A549 (cell line): ENCODE data around the gene HAVCR2. TPM values are rescaled to one million over a fixed set of nuclear protein-coding genes. Genes with fewer than 3 reads are reported as not detected.

Source experiments
- ATAC-seq, 2 experiments: fragments of 200-7000 bp in 1 of 2; fragments of >200 bp in 1 of 2; cut with Nextera tagmentation in 1 of 2; cut with Tn5 transposase in 1 of 2; 3 replicates each; pipeline versions ENCODE4 v1.8.0 to v1.9.1; 2018 to 2020; ENCODE audit warnings: mild to moderate bottlenecking in 1 of 2, moderate library complexity in 1 of 2
- CTCF ChIA-PET: fragments of 300-600 bp; sonication (Branson Sonifier 250); formaldehyde crosslinking; extraction: SDS; loops from one replicate; lab custom pipeline; 2021; ENCODE audit warnings: antibody characterized with exemption, inconsistent platforms; lab: Yijun Ruan, JAX
- POLR2A ChIA-PET: fragments of 350-600 bp; formaldehyde crosslinking; extraction: SDS; loops from one replicate; lab custom pipeline; 2021; ENCODE audit warnings: antibody characterized with exemption, inconsistent platforms; lab: Yijun Ruan, JAX
- DNase-seq, 2 experiments: peaks; one replicate each; pipeline versions ENCODE4 v3.0.0 to v3.0.0-alpha.2; 2011 to 2016; ENCODE audit warnings: low read depth in 1 of 2, low spot score in 1 of 2
- FAIRE-seq: peaks from 2 replicates; lab custom pipeline; 2011; peaks lifted over from hg19 to GRCh38; lab: Jason Lieb, UNC
- H3K27ac ChIP-seq, 2 experiments: fragments of >200 bp; sonication (Bioruptor Twin); formaldehyde crosslinking; 3 replicates each; pipeline ENCODE4 v1.5.1; 2016 to 2017
- H3K4me1 ChIP-seq: fragments of >200 bp; sonication (Bioruptor Twin); formaldehyde crosslinking; 3 replicates; pipeline ENCODE4 v1.6.1; 2016
- H3K4me2 ChIP-seq: fragments of >200 bp; sonication (Bioruptor Twin); formaldehyde crosslinking; 3 replicates; pipeline ENCODE4 v1.6.1; 2016
- H3K4me3 ChIP-seq: fragments of >200 bp; sonication (Bioruptor Twin); formaldehyde crosslinking; 3 replicates; pipeline ENCODE4 v1.5.1; 2016
- H3K9me3 ChIP-seq: fragments of >200 bp; sonication (Bioruptor Twin); formaldehyde crosslinking; 3 replicates; pipeline ENCODE4 v1.6.1; 2016
- BHLHE40 ChIP-seq: IDR thresholded peaks from 2 replicates; pipeline ENCODE4 v1.6.1; 2012; ENCODE audit warnings: low read depth, low read length, inconsistent platforms
- CBX8 ChIP-seq: fragments of 200-600 bp; sonication (generic); IDR thresholded peaks from 2 replicates; pipeline ENCODE4 v1.6.1; 2016
- E2F6 ChIP-seq: IDR thresholded peaks from 2 replicates; pipeline ENCODE4 v1.6.1; 2012; ENCODE audit warnings: low read depth, borderline replicate concordance
- EHF ChIP-seq: fragments of 250-450 bp; sonication (Bioruptor Pico); IDR thresholded peaks from 2 replicates; pipeline ENCODE4 v1.5.0; 2020; ENCODE audit warnings: mild to moderate bottlenecking
- EHMT2 ChIP-seq: fragments of 200-600 bp; sonication (generic); IDR thresholded peaks from 2 replicates; pipeline ENCODE4 v1.6.1; 2016; ENCODE audit warnings: antibody characterized with exemption, low read depth, mild to moderate bottlenecking, moderate library complexity
- EP300 ChIP-seq, 2 experiments: fragments of >200 bp; sonication (Bioruptor Twin); formaldehyde crosslinking; IDR thresholded peaks; 2 replicates in 1 of 2; 3 replicates in 1 of 2; pipeline ENCODE4 v1.6.1; 2016 to 2017
- FOSB ChIP-seq: fragments of 250-450 bp; sonication (Bioruptor Pico); IDR thresholded peaks from 2 replicates; pipeline ENCODE4 v1.5.0; 2020; ENCODE audit warnings: mild to moderate bottlenecking, moderate library complexity
- FOXS1 ChIP-seq: fragments of 250-450 bp; sonication (Bioruptor Pico); IDR thresholded peaks from 2 replicates; pipeline ENCODE4 v1.5.0; 2020; ENCODE audit warnings: mild to moderate bottlenecking, moderate library complexity
- GATA3 ChIP-seq: IDR thresholded peaks from 2 replicates; pipeline ENCODE4 v1.6.1; 2012; ENCODE audit warnings: borderline replicate concordance
- HEYL ChIP-seq: fragments of 250-450 bp; sonication (Bioruptor Pico); IDR thresholded peaks from 2 replicates; pipeline ENCODE4 v1.8.0; 2021; ENCODE audit warnings: mild to moderate bottlenecking, moderate library complexity
- JUN ChIP-seq, 2 experiments: fragments of >200 bp; sonication (Bioruptor Twin); formaldehyde crosslinking; IDR thresholded peaks; 2 replicates in 1 of 2; 3 replicates in 1 of 2; pipeline ENCODE4 v1.6.1; 2016 to 2017
- JUNB ChIP-seq: fragments of >200 bp; sonication (Bioruptor Twin); formaldehyde crosslinking; IDR thresholded peaks from 2 replicates; pipeline ENCODE4 v1.6.1; 2016
- KDM1A ChIP-seq: fragments of 200-600 bp; sonication (generic); IDR thresholded peaks from 2 replicates; pipeline ENCODE4 v1.6.1; 2016; ENCODE audit warnings: low read depth, mild to moderate bottlenecking
- MAZ ChIP-seq: fragments of 150-350 bp; IDR thresholded peaks from 2 replicates; pipeline ENCODE4 v1.6.1; 2014; ENCODE audit warnings: antibody characterized with exemption, low read depth, low read length, borderline replicate concordance
- NFE2L2 ChIP-seq: fragments of 150-350 bp; conservative IDR thresholded peaks from 2 replicates; pipeline ENCODE4 v1.6.1; 2014; ENCODE audit warnings: low read length
- NPAS2 ChIP-seq: fragments of 250-450 bp; sonication (Bioruptor Pico); IDR thresholded peaks from 2 replicates; pipeline ENCODE4 v1.8.0; 2022; ENCODE audit warnings: mild to moderate bottlenecking, moderate library complexity, borderline replicate concordance
- PHF8 ChIP-seq: fragments of 200-600 bp; sonication (generic); IDR thresholded peaks from 2 replicates; pipeline ENCODE4 v1.6.1; 2016; ENCODE audit warnings: low read depth, mild to moderate bottlenecking, antibody characterized with exemption, moderate library complexity, borderline replicate concordance
- POLR2A ChIP-seq: IDR thresholded peaks from 2 replicates; pipeline ENCODE4 v1.6.1; 2012; ENCODE audit warnings: mild to moderate bottlenecking, low read length
- POLR2AphosphoS2 ChIP-seq: conservative IDR thresholded peaks from 2 replicates; pipeline ENCODE4 v1.6.1; 2012; ENCODE audit warnings: low read length, improper control_type of control experiment, inconsistent platforms
- RAD21 ChIP-seq, 2 experiments: fragments of >200 bp in 1 of 2; sonication (Bioruptor Twin) in 1 of 2; formaldehyde crosslinking in 1 of 2; IDR thresholded peaks in 1 of 2; conservative IDR thresholded peaks in 1 of 2; 2 replicates in 1 of 2; 3 replicates in 1 of 2; pipeline ENCODE4 v1.6.1; 2012 to 2018; ENCODE audit warnings: inconsistent platforms in 1 of 2
- RARB ChIP-seq: fragments of 250-450 bp; sonication (Bioruptor Pico); IDR thresholded peaks from 2 replicates; pipeline ENCODE4 v1.8.0; 2021; ENCODE audit warnings: mild to moderate bottlenecking, moderate library complexity
- REST ChIP-seq: fragments of 200-600 bp; sonication (generic); IDR thresholded peaks from 2 replicates; pipeline ENCODE4 v1.6.1; 2016; ENCODE audit warnings: antibody characterized with exemption, mild to moderate bottlenecking, moderate library complexity
- RFX5 ChIP-seq: fragments of 450-650 bp; IDR thresholded peaks from 2 replicates; pipeline ENCODE4 v1.7.1; 2014; ENCODE audit warnings: antibody characterized with exemption, mild to moderate bottlenecking, moderate library complexity
- SMC3 ChIP-seq: fragments of >200 bp; sonication (Bioruptor Twin); formaldehyde crosslinking; IDR thresholded peaks from 3 replicates; pipeline ENCODE4 v1.6.1; 2018; ENCODE audit warnings: inconsistent platforms
- TFCP2L1 ChIP-seq: fragments of 250-450 bp; sonication (Bioruptor Pico); IDR thresholded peaks from 2 replicates; pipeline ENCODE4 v1.5.0; 2021; ENCODE audit warnings: mild to moderate bottlenecking
- TP53 ChIP-seq: fragments of 250-450 bp; sonication (Bioruptor Pico); IDR thresholded peaks from 2 replicates; pipeline ENCODE4 v1.5.0; 2021; ENCODE audit warnings: mild to moderate bottlenecking, moderate library complexity
- ZFP36 ChIP-seq: fragments of 450-650 bp; IDR thresholded peaks from 2 replicates; pipeline ENCODE4 v1.6.1; 2014; ENCODE audit warnings: borderline replicate concordance; ENCODE audit not compliant: partially characterized antibody
- ZNF302 ChIP-seq: fragments of 250-450 bp; sonication (Bioruptor Pico); IDR thresholded peaks from 2 replicates; pipeline ENCODE4 v1.9.0; 2021; ENCODE audit warnings: inconsistent platforms, mild to moderate bottlenecking, moderate library complexity
- WGBS: methylation state at CpG from one replicate; pipeline ENCODE4 v1.1.6; 2017; ENCODE audit errors: missing lambda C conversion rate; 5-methylcytosine and 5-hydroxymethylcytosine counted together
- polyA plus RNA-seq, 4 experiments: library from polyadenylated mRNA; depleted of rRNA in 3 of 4; stranded (reverse); fragments of >200 nt; fragmentation: RNase III in 1 of 4; extraction: RNeasy Plus Mini Kit Qiagen cat#74134 plus additional on column Dnase treatment in 1 of 4; gene quantifications; 2 replicates in 3 of 4; 3 replicates in 1 of 4; pipeline ENCODE4 v1.2.3, GENCODE V29; 2011 to 2017

Gene HAVCR2
- polyA plus RNA-seq, 2 of the 4 experiments (the other 2 are of a cell fraction): 0.13 to 0.17 TPM

- H3K9me3 ChIP-seq: no peaks in the 10 kb centered on the region
- no peak overlapping the region for H3K4me3 ChIP-seq
- no peaks in the 10 kb centered on the region for H3K4me1 ChIP-seq
- ChIA-PET CTCF (no interaction called here), POLR2A (no interaction called here)
- H3K4me2 ChIP-seq: no peak overlapping the region
- ATAC-seq: no peak
- DNase-seq: no peak
- FAIRE-seq: no peak
- no peak overlapping the region for H3K27ac ChIP-seq
- TF ChIP-seq RFX5: no peak
- no peak for TF ChIP-seq HEYL (CRISPR knock-in tag)
- TF ChIP-seq TFCP2L1: no peak
- no peak for TF ChIP-seq EP300 (IDR thresholded peaks at IDR 0.05)
- no peak for TF ChIP-seq PHF8
- TF ChIP-seq POLR2A: no peak
- no peak for TF ChIP-seq ZNF302
- no peak for TF ChIP-seq TP53
- no peak for TF ChIP-seq FOSB (CRISPR knock-in tag)
- no peak for TF ChIP-seq EHMT2
- no peak for TF ChIP-seq GATA3
- no peak for TF ChIP-seq JUN (IDR thresholded peaks at IDR 0.05)
- no peak for TF ChIP-seq BHLHE40
- 65% methylated on average over 3 of the region's 3 CpGs for WGBS
These were observed 46.5 kb upstream of the HAVCR2 start for GRCh38 chr5:157155297-157155696.

GRCh38 chr5:157150995-157151394 lies 42.2 kb upstream of the HAVCR2 start:
- Histone ChIP-seq H3K4me2 (no peak overlapping the region), H3K4me3 (no peak overlapping the region), H3K4me1 (no peaks in the 10 kb centered on the region), H3K9me3 (no peaks in the 10 kb centered on the region), H3K27ac (no peak overlapping the region)
- TF ChIP-seq CBX8 (no peak), NPAS2 (CRISPR knock-in tag) (no peak), BHLHE40 (no peak), REST (no peak), E2F6 (no peak), RAD21 (conservative IDR thresholded peaks at IDR 0.05 in 1 of 2, IDR thresholded peaks at IDR 0.05 in 1 of 2) (no peak), MAZ (no peak), FOXS1 (CRISPR knock-in tag) (no peak), JUNB (no peak), POLR2AphosphoS2 (no peak), SMC3 (no peak), KDM1A (no peak), NFE2L2 (no peak), EHF (CRISPR knock-in tag) (no peak), RARB (CRISPR knock-in tag) (no peak), ZFP36 (no peak)
- WGBS: 55% methylated on average over 3 of the region's 3 CpGs
- ChIA-PET CTCF (interaction anchor here (1.0 kb wide), 1 partner anchor 162 kb away, joined by 3 read pairs; no protein-coding TSS in a partner anchor), POLR2A (no interaction called here)
- DNase-seq: no peak
- FAIRE-seq: no peak
- ATAC-seq: no peak
